SIG-M5 treated with dmso at 0.1 percent for 504 hours (cell line): ENCODE data around the gene KRTAP4-11.
"Not testable (repeated sequence)": the region's sequence is repeated elsewhere in the genome, so short reads cannot be mapped to it uniquely, and the experiment has no call there.

Experiments used
- DNase-seq: peaks from one replicate; lab custom pipeline; 2025; ENCODE audit not compliant: unreplicated experiment; lab: John Stamatoyannopoulos, UW

KRTAP4-11 gene

DNA sequence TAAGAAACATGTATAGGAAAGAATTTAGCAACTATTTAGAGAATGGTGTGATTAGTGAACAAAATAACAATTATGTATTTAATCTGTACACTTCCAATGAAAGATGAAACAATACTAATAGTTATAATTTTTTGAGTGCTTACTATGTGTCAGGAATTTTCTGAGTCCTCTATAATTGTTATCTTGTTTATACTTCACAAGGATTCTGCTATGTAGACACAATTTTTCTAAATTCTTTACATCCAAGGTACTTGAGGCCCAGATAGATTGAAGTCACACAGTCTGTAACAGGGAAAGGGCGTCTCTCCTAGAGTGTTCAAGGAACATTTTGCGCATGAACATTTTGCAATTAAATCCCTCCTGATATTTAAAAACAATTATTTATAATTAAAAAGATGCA is 6.9 kb upstream of the KRTAP4-11 start:
- no peak for DNase-seq

DNA sequence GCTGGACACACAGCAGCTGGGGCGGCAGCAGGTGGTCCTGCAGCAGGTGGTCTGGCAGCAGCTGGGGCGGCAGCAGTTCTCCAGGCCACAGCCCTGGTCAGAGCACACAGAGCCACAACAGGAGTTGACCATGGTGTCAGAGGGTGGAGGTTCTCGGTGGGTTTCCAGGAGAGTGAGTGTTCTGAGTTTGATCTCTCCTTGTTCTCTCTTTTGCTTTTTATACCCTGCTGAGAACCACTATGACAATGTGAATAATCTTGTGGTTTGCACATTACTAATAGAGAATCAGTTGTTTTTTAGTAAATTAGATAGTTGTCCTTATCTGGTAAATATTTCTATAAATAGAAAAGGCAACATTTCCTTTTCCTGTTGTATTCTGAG is 5.8 kb upstream of the KRTAP4-11 start, which contains the start of gene KRTAP4-12:
KRTAP4-12 (minus strand) TSS at position 192 of the 381 bp plus-strand sequence; CDS start at position 132, 60 bp downstream.
- DNase-seq, result not testable (repeated sequence)

DNA sequence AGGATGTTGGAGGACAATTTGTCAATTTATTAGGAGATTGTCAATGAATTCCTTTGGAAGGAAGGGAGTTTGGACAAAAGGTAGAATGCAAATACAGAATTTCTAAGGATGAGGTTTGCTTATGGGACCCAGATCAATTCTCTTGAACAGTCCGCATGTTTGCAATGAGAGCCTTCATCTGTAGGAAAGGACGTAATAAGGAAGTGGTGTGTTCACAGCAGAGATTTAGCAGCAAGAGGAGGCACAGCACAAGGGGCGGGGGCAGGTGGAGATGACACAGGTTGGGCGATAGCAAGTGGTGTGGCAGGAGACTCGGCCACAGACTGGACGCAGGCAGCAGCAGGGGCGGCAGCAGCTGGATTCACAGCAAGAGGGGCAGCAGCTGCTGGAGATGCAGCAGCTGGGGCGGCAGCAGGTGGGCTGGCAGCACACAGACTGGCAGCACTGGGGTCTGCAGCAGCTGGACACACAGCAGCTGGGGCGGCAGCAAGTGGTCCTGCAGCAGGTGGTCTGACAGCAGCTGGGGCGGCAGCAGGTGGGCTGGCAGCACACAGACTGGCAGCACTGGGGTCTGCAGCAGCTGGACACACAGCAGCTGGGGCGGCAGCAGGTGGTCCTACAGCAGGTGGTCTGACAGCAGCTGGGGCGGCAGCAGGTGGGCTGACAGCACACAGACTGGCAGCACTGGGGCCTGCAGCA is 5.3 kb upstream of the KRTAP4-11 start:
- DNase-seq, result not testable (repeated sequence)

DNA sequence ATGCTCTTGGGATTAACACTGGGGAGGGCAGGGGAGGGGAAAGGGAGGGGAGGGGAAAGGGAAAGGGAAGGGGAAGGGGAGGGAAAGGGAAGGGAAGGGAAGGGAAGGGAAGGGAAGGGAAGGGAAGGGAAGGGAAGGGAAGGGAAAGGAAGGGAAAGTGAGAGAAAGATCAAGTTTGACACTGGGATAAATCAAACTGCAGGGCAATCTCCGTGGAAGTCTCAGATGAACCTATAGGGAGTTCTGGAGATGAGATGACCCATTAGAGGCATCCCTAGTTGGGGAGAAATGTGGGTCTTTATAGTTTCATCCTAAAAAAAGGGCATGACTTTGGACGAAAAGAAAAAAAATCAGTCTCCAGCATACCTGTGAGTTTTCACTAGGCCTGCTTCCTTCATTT is 3.6 kb upstream of the KRTAP4-11 start:
- DNase-seq, result no peak

DNA sequence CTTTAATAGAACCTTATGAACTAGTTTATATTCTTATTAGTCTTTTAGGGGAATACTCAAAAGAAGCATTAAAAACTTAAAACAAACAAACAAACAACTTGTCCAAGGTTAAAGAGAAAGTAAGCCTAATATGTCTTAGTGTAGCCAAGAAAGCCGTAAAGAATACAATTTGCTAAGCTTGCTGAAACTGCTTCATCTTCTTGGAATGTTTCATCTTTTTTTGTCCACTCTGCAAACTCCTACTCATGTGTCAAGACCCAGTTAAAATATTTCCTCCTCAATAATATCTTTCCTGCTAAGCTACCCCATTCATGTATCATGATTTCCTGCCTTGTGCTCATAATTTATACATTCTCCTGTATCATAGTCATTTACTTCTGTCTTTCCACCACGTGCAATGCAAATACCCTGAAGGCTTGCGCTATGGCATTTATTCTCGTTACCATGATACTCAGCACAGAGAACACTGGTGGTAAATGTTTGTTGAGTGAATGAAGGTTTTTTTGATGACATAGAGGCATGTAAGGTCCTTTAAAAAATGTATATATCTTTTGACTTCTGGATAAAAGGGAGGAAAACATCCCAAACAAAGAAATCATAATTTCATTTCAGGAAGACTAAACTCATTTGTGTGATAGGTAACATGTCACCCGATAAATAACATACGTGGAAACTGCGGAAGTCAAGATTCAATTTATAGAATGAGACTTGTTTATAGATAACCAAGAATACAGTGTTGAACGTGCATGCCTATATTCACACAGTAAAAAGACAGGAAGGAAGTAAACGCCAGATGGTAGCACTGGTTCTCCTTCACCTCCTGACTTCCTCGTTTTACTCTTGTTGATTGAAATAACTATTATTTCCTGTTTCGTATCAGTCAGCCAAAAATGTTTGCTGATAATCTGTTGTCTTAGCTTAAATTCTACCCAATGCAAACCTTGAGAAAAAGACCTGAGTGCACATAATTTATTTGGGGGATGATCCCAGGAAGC is 1.8 kb upstream of the KRTAP4-11 start:
- DNase-seq, result not testable (repeated sequence)

DNA sequence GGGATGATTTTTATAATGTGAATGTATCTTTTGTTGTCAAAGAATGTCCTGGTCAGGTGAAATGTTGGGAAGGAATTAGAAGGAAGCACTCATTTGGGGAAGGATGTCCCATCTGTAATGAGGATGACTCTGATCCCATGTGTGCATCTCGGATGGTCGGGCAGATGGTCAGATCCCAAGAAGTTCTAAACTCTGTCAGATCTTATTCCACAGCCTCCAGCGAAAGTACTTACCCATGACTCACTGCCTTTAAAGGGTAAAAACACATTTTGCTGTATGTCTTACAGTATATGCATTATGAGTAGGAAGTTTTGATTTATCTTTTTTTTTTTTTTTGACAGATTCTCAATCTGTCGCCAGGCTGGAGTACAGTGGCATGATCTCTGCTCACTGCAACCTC is 548 bp upstream of the KRTAP4-11 start:
- no peak for DNase-seq

DNA sequence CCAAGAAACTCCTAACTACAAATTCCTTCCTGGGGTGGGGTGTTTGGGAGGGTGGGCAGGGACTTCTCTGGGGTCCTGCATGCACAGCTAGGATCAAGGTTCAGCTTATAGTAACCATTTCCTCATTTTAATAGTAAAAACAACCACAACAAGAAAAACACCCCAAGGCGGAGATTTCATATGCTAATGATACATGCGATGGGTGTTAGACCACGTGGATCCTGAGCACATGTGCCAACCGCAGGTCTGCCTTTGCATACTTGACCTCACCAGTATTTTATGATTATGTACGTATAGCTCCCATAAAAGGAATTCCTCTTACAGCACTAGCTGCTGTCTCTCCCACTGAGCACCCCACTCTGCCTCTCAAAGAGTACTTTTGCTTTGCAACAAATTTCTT is 1.9 kb downstream of the KRTAP4-11 start:
- DNase-seq, result no peak

DNA sequence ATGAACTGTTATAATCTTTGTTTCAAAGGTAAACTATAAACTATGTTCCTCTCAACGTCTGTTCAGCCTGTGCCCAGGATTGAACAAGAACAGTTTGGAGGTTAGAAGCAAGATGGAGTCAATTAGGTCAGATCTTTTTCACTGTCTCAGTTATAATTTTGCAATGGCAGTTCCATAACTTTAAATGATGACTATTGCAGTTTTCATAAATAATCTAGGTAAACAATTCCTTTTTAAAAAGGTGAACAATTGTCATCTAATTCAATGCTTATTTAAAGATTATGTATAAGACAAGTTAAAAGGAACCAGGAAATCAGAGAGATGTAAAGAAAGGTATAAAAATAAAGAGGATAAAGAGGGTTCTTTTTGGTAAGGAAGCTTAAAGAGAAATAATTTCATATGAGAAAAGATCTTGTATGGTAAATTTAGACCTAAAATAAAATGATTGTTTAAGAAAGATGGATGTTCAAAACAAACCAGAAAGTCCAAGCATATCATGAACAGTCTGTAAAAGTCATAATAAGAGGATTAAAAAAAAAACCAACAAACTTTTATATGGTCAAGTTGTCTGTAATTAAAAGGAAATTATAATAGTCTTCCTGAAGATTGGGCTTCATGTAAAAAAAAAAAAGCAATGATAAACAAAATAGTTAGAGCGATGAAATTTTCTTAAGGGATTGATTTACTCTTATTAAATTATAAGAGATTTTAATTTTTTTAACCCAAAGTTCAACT is 6.9 kb downstream of the KRTAP4-11 start:
- DNase-seq, result no peak

DNA sequence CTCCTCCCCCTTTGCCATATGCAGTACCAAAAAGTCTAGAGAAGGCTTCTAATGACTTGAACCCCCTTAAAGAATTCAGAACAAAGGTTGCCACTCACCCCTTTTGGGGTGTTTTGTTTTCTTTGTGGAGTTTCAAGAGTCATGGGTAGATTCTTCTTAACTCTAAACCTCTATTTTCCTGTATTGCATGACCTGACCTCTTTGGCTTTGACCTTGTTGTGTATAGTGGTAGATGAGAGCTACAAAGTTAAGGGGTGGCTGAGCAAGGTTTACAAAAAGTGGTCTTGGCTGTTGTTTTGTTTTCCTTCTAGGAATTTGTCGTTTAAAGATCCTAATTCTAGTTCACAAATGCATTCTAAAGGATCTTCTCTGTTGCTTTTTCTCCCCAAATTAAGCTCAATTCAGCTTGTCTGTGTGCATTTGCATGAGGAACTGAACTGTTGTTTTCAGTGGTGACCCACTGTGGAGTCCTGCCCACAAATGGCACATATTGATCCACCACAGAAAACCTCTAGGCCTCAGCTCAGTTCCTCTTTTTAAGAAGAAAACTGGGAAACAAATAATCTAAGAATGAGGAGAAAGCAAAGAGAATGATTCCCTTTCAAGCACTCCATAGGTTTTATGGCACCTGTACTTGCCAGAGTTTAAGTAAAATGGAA is 9.3 kb downstream of the KRTAP4-11 start:
- DNase-seq, result not testable (repeated sequence)

DNA sequence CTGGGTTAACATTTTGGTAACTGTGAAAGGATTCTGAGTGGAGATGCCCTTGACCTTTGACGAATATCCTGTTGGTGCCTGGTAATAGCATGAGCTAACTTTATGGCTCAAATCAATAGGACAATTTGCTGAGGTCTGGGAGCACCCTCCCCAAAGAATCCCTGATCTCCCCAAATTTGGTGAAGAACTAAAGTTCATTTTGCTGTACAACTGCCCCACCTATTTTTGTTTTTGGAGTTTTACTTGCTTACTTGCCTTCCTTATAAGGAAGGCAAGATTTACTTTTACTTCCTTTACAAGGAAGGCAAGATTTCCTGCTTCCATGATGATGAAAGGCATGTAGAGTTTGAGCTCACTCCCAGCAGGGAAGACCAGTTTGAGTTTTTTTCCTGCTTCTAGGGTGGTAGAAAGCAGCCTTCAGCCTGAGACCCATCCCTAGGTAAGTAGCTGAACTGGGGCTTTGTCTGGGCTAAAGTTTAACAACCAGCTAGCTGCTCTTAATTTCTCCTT is 10.2 kb downstream of the KRTAP4-11 start:
- no peak for DNase-seq

DNA sequence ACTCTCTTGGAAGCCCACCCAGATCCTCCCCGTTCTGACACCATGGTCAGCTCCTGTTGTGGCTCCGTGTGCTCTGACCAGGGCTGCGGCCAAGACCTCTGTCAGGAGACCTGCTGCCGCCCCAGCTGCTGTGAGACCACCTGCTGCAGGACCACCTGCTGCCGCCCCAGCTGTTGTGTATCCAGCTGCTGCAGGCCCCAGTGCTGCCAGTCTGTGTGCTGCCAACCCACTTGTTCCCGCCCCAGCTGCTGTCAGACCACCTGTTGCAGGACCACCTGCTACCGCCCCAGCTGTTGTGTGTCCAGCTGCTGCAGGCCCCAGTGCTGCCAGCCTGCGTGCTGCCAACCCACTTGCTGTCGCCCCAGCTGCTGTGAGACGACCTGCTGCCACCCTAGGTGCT is 12.8 kb downstream of the KRTAP4-11 start, which contains the start of gene KRTAP4-9:
KRTAP4-9 (plus strand) TSS at position 43 of the 400 bp plus-strand sequence; CDS start at position 43, 0 bp downstream.
- DNase-seq, result not testable (repeated sequence)

DNA sequence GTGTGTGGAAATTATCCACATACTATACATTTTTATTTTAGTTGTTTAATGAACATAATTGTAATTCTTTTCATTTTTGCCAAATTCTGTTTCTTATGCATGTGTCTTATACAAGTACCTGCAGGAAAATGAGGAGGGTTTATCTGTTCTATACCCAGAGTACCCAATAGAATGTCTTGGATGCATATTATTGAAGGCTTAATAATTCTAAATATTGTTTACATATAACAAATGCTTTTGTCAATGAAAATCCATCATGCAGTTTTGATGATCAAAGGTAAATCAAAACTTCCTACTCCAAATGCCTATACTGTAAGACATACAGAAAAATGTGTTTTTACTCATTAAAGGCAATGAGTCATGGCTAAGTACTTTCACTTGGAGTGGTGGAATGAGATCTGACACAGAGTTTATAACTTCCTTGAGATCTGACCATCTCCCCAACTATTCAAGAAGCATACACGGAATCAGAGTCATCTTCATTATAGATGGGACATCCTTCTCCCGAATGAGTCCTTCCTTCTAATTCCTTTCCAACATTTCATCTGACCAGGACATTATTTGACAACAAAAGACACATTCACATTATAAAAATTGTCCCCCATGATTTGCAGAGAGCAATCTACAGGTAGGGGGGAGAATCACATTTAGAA is 13.7 kb downstream of the KRTAP4-11 start:
- DNase-seq, result not testable (repeated sequence)

DNA sequence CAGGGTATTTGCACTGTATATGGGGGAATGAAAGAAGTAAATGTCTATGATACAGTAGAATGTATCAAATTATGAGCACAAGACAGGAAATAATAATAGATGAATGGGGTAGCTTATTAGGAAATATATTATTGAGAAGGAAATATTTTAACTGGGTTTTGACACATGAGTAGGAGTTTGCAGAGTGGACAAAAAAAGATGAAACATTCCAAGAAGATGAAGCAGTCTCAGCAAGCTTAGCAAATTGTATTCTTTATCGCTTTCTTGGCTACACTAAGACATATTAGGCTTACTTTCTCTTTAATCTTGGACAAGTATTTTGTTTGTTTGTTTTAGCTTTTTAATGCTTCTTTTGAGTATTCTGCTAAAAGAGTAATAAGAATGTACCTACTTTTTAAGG is 14.3 kb downstream of the KRTAP4-11 start:
- DNase-seq, result no peak

DNA sequence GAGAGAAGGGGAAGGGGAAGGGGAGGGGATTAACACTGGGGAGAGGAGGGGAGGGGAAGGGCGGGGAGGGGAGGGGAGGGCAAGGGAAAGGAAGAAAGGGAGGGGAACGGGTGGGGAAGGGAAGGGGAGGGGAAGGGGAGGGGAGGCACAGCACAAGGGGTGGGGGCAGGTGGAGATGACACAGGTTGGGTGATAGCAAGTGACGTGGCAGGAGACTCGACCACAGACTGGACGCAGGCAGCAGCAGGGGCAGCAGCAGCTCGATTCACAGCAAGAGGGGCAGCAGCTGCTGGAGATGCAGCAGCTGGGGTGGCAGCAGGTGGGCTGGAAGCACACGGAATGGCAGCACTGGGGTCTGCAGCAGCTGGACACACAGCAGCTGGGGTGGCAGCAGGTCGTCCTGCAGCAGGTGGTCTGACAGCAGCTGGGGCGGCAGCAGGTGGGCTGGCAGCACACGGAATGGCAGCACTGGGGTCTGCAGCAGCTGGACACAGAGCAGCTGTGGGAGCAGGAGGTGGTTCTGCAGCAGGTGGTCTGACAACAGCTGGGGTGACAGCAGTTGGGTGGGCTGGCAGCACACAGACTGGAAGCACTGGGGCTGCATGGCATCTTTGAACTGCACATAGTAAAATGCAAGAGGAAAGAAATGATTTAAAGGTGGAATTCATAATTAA is 16.4 kb downstream of the KRTAP4-11 start, which contains the start of gene KRTAP4-16:
KRTAP4-16 (minus strand) TSS at position 624 of the 674 bp plus-strand sequence; CDS start at position 624, 0 bp downstream.
- no peak for DNase-seq

DNA sequence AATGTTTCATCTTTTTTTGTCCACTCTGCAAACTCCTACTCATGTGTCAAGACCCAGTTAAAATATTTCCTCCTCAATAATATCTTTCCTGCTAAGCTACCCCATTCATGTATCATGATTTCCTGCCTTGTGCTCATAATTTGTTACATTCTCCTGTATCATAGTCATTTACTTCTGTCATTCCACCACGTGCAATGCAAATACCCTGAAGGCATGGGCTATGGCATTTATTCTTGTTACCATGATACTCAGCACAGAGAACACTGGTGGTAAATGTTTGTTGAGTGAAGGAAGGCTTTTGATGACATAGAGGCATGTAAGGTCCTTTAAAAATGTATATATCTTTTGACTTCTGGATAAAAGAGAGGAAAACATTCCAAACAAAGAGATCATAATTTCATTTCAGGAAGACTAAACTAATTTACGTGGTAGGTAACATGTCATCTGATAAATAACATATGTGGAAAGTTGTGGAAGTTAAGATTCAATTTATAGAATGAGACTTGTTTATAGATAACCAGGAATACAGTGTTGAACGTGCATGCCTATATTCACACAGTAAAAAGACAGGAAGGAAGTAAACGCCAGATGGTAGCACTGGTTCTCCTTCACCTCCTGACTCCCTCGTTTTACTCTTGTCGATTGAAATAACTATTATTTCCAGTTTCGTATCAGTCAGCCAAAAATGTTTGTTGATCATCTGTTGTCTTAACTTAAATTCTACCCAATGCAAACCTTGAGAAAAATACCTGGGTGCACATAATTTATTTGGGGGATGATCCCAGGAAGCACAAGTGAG is 18.3 kb downstream of the KRTAP4-11 start:
- not testable (repeated sequence) for DNase-seq

DNA sequence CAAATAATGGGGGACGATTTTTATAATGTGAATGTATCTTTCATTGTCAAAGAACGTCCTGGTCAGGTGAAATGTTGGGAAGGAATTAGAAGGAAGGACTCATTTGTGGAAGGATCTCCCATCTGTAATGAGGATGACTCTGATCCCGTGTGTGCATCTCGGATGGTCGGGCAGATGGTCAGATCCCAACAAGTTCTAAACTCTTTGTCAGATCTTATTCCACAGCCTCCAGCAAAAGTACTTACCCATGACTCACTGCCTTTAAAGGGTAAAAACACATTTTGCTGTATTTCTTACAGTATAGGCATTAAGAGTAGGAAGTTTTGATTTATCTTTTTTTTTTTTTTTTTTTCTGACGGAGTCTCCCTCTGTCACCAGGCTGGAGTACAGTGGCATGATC is 19.7 kb downstream of the KRTAP4-11 start:
- DNase-seq, result no peak

DNA sequence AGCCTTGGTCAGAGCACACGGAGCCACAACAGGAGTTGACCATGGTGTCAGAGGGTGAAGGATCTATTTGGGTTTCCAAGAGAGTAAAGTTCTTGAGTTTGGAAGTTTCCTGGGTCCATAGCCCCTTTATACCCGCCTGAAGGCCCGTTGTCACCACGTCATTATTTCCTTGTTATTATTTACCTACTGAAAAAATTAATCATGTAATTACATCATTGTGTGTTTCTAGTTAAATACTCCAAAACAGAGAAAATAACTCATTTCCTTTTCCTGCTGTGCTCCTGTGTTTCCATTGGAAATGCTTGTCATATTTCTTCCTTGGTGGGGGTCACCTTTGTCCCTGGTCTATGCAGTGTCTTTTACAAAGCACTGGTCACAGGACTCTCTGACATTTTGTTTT is 20.1 kb downstream of the KRTAP4-11 start, which contains the start of gene KRTAP4-8:
KRTAP4-8 (minus strand) TSS at position 101 of the 400 bp plus-strand sequence; CDS start at position 43, 58 bp downstream.
- no peak for DNase-seq

DNA sequence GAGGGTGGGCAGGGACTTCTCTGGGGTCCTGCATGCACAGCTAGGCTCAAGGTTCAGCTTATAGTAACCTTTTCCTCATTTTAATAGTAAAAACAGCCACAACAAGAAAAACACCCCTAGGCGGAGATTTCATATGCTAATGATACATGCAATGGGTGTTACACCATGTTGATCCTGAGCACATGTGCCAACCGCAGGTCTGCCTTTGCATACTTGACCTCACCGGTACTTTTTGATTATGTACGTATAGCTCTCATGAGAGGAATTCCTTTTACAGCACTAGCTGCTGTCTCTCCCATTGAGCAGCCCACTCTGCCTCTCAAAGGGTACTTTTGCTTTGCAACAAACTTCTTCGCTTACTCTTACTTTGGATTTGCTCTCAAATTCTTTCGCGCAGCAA is 22.1 kb downstream of the KRTAP4-11 start:
- DNase-seq, result no peak
